ENCODE data around the gene HIGD1C. TPM values are rescaled to one million over a fixed set of nuclear protein-coding genes. Genes with fewer than 3 reads are reported as not detected.

Gene HIGD1C
- total RNA-seq, 1 experiment from 2014 or later, result not detected

- peak; percentile 44 to 72 for DNase-seq
- peak overlapping the region; percentile 47; the same call in 1 of the 2 replicates for H3K4me3 ChIP-seq
- H3K4me1 ChIP-seq (replicated peaks; ENCODE audit: insufficient read depth), result peaks cover 19% of the 10 kb centered on the region
- TF ChIP-seq CTCF (conservative IDR thresholded peaks at IDR 0.05) (no peak), EZH2 (IDR thresholded peaks at IDR 0.05; ENCODE audit: low read depth) (no peak)
- H3K27me3 ChIP-seq (ENCODE audit: insufficient read depth, low read depth), result no peaks in the 10 kb centered on the region
- no peaks in the 10 kb centered on the region for H3K9me3 ChIP-seq (ENCODE audit: insufficient read depth, low read depth)
- CTCF ChIA-PET, result interaction anchor here (0.5 to 0.7 kb wide), 2 partner anchors 37 to 99 kb away, joined by 3 read pairs; no protein-coding TSS in a partner anchor
- H3K27ac ChIP-seq, result no peak overlapping the region
- POLR2A ChIA-PET (ENCODE audit: unreplicated experiment), result interaction anchor here (0.5 kb wide), 2 partner anchors 159 to 518 kb away, joined by 4 read pairs; no protein-coding TSS in a partner anchor
- H3K36me3 ChIP-seq (ENCODE audit: low read depth), result no peaks in the 10 kb centered on the region
- H3K79me2 ChIP-seq (ENCODE audit: low read depth), result no peaks in the 10 kb centered on the region
- BruUV-seq (replicated peaks), result no TSS peak
- H3F3A ChIP-seq (ENCODE audit: insufficient read depth, low read depth), result 0 out of 2 replicates have a peak, but pooled peaks cover 5% of the 10 kb centered on the region
- intact Hi-C loops (cut with micrococcal nuclease; ENCODE audit: unreplicated experiment), result loop anchor here (10.0 kb wide), 2 partner anchors 80 to 100 kb away; partner anchors contain the start of genes SLC11A2 and TMPRSS12
- 0 out of 2 replicates have a peak overlapping the region, but pooled peaks have one; percentile 49 for H2AFZ ChIP-seq
- no peaks in the 10 kb centered on the region for H3K9me2 ChIP-seq (ENCODE audit: insufficient read depth)
- H3K4me2 ChIP-seq, result peak overlapping the region; percentile 63
- H4K20me1 ChIP-seq (ENCODE audit: insufficient read depth), result no peaks in the 10 kb centered on the region
Observed at GRCh38 chr12:50924439-50925341, 27.7 kb upstream of the HIGD1C start.

GRCh38 chr12:50925342-50925651 lies 27.0 kb upstream of the HIGD1C start:
- BruUV-seq (replicated peaks), result no TSS peak
- H3F3A ChIP-seq (ENCODE audit: insufficient read depth, low read depth), result 0 out of 2 replicates have a peak, but pooled peaks cover 5% of the 10 kb centered on the region
- intact Hi-C loops (cut with micrococcal nuclease; ENCODE audit: unreplicated experiment), result loop anchor here (10.0 kb wide), 2 partner anchors 80 to 100 kb away; partner anchors contain the start of genes SLC11A2 and TMPRSS12
- CTCF ChIA-PET, result interaction anchor here (0.5 kb wide), 1 partner anchor 100 kb away, joined by 3 read pairs; no protein-coding TSS in a partner anchor
- no peak overlapping the region for H3K27ac ChIP-seq
- H3K4me1 ChIP-seq (replicated peaks; ENCODE audit: insufficient read depth), result peaks cover 19% of the 10 kb centered on the region
- no peak overlapping the region for H3K4me3 ChIP-seq
- H3K4me2 ChIP-seq, result peak overlapping the region; percentile 63
- H2AFZ ChIP-seq, result no peak overlapping the region
- no peaks in the 10 kb centered on the region for H3K79me2 ChIP-seq (ENCODE audit: low read depth)
- H3K9me2 ChIP-seq (ENCODE audit: insufficient read depth), result no peaks in the 10 kb centered on the region
- TF ChIP-seq CTCF (conservative IDR thresholded peaks at IDR 0.05), result no peak
- no peak for TF ChIP-seq EZH2 (IDR thresholded peaks at IDR 0.05; ENCODE audit: low read depth)
- DNase-seq, result no peak
- no peaks in the 10 kb centered on the region for H3K9me3 ChIP-seq (ENCODE audit: insufficient read depth, low read depth)
- POLR2A ChIA-PET (ENCODE audit: unreplicated experiment), result interaction anchor here (0.5 kb wide), 1 partner anchor 160 kb away, joined by 4 read pairs; no protein-coding TSS in a partner anchor
- H3K27me3 ChIP-seq (ENCODE audit: insufficient read depth, low read depth), result no peaks in the 10 kb centered on the region
- no peaks in the 10 kb centered on the region for H4K20me1 ChIP-seq (ENCODE audit: insufficient read depth)
- H3K36me3 ChIP-seq (ENCODE audit: low read depth), result no peaks in the 10 kb centered on the region

- Histone ChIP-seq H3K27me3 (ENCODE audit: insufficient read depth, low read depth) (no peaks in the 10 kb centered on the region), H3K4me3 (no peak overlapping the region), H3K27ac (no peak overlapping the region), H2AFZ (no peak overlapping the region), H3K36me3 (ENCODE audit: low read depth) (no peaks in the 10 kb centered on the region), H4K20me1 (ENCODE audit: insufficient read depth) (no peaks in the 10 kb centered on the region), H3K9me2 (ENCODE audit: insufficient read depth) (no peaks in the 10 kb centered on the region), H3K79me2 (ENCODE audit: low read depth) (no peaks in the 10 kb centered on the region), H3F3A (ENCODE audit: insufficient read depth, low read depth) (0 out of 2 replicates have a peak, but pooled peaks cover 5% of the 10 kb centered on the region), H3K4me2 (peak overlapping the region; percentile 1; the same call in 1 of the 2 replicates), H3K4me1 (replicated peaks; ENCODE audit: insufficient read depth) (peaks cover 19% of the 10 kb centered on the region), H3K9me3 (ENCODE audit: insufficient read depth, low read depth) (no peaks in the 10 kb centered on the region)
- no peak for DNase-seq
- BruUV-seq (replicated peaks), result no TSS peak
- ChIA-PET CTCF (interaction anchor here (0.7 kb wide), 1 partner anchor 817 kb away, joined by 8 read pairs; no protein-coding TSS in a partner anchor), POLR2A (ENCODE audit: unreplicated experiment) (no interaction called here)
- intact Hi-C loops (cut with micrococcal nuclease; ENCODE audit: unreplicated experiment), result loop anchor here (10.0 kb wide), 2 partner anchors 81 to 99 kb away; partner anchors contain the start of genes SLC11A2 and TMPRSS12
- no peak for TF ChIP-seq CTCF (conservative IDR thresholded peaks at IDR 0.05)
- TF ChIP-seq EZH2 (IDR thresholded peaks at IDR 0.05; ENCODE audit: low read depth), result no peak
Observed at GRCh38 chr12:50925920-50926319, 26.4 kb upstream of the HIGD1C start.
